GM21526 (cell line): ENCODE measurements around the gene SHANK3.
"Not testable (repeated sequence)": the region's sequence is repeated elsewhere in the genome, so short reads cannot be mapped to it uniquely, and the experiment has no call there.

ENCODE experiments used
- ATAC-seq: cut with Tn5 transposase; IDR thresholded peaks from one replicate; pipeline ENCODE4 v1.9.1; 2021; ENCODE audit warnings: moderate library complexity; ENCODE audit not compliant: unreplicated experiment, low FRiP score

The SHANK3 gene

DNA sequence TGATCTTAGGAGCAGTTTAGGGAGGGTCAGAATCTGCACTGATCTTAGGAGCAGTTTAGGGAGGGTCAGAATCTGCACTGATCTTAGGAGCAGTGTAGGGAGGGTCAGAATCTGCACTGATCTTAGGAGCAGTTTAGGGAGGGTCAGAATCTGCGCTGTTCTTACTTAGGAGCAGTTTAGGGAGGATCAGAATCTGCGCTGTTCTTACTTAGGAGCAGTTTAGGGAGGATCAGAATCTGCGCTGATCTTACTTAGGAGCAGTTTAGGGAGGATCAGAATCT is 28.9 kb upstream of the SHANK3 start:
- not testable (repeated sequence) for ATAC-seq

GRCh38 chr22:50653256-50653655 is 19.4 kb upstream of the SHANK3 start:
- no peak for ATAC-seq

DNA sequence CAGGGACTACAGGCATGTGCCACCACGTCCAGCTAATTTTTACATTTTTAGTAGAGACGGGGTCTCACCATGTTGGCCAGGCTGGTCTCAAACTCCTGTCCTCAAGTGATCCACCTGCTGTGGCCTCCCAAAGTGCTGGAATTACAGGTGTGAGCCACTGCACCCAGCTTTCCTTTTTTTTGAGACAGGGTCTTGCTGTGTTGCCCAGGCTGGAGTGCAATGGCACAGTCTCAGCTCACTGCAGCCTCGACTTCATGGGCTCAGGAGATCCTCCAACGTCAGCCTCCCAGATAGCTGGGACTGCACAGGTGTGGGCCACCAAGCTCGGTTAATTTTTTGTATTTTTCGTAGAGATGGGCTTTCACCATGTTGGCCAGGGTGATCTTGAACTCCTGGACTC is 18.0 kb upstream of the SHANK3 start:
- ATAC-seq: not testable (repeated sequence)

- no peak for ATAC-seq
Measured at GRCh38 chr22:50656122-50657070, 16.2 kb upstream of the SHANK3 start.

DNA sequence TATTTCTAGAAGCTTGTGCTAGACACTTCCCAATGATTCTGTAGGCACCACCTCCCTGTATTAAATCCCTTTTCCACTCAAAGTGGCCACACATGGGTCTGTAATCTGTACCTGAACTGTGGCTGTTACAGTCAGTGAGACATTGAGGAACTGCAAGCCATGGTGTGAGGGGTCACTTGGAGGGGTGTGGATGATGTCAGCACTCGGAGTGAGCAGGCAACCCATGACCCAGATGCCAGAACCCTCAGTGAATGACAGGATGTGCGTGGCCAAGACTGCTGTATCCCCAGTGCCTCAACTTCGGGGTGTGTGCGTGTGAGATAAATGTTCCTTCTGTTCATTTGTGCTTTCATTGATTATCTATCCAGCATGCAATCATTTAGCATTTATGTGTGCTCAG is 14.7 kb upstream of the SHANK3 start:
- no peak for ATAC-seq

DNA sequence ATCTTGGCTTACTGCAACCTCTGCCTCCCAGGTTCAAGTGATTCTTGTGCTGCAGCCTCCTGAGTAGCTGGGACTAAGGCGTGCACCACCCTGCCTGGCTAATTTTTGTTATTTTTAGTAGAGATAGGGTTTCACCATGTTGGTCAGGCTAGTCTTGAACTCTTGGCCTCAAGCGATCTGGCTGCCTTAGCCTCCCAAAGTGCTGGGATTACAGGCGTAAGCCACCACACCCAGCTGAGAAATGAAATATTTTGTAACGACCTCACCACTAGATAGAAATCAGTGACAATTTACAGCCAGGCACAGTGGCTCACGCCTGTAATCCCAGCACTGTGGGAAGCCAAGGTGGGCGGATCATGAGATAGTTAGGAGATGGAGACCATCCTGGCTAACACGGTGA is 12.9 kb upstream of the SHANK3 start:
- not testable (repeated sequence) for ATAC-seq

DNA sequence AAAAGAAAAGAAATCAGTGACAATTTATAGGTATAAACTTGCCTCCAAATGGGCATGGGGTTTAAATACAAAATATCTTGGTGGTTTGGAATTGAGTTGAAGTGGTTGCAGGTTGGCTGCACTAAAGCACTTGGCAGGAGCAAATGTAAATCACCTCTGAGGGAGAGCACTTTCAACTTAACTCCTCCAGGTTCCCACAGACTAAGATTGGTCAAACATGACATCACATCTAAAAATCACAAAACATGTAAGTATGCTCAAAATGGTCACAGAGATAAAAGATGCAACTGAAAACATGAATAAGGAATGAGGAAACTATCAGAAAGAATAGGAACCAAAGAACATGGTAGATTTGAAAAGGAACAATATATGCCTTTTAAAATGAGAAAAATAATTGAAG is 12.3 kb upstream of the SHANK3 start:
- ATAC-seq: no peak

GRCh38 chr22:50665212-50665611 is 7.4 kb upstream of the SHANK3 start:
- ATAC-seq: no peak

DNA sequence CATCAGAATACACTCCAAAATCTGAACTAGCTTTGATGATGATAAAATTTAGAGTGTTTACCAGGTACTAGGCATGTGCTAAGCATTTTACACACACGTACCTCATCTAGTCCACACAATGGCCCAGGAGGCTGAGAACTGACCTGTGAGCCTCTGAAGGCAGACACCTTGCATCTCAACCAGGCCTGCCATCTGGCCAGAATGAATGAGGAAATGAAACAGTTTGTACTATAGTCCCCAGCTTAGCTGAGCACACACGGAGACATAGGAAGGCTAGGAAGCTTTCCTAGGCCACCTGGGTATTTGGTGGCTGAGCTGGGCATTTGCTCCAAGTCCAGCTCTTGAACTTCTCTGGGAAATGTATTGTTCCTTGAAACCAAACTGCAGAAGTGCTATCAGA is 6.9 kb upstream of the SHANK3 start:
- ATAC-seq: no peak

DNA sequence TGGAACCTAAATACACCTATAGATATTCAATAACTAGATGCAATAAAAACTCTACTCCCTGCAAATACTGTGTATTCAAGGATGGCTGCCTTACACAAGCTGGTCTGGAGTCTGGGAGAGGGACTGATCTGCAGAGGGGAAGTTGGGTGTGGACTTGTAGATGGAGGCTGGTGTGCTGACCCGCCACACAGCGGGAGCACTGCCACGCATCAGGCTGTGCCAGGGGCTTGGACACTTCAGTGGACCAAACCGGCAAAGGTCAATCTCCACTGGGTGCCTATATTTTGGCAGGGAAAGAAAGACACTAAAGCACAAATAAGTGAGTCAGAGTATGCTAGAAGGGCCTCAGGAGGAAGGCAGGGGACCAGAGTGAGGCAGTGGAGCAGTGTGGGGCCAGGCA is 2.1 kb upstream of the SHANK3 start:
- ATAC-seq: no peak

- ATAC-seq: no peak
Measured at GRCh38 chr22:50670914-50671538, 1.6 kb upstream of the SHANK3 start.

DNA sequence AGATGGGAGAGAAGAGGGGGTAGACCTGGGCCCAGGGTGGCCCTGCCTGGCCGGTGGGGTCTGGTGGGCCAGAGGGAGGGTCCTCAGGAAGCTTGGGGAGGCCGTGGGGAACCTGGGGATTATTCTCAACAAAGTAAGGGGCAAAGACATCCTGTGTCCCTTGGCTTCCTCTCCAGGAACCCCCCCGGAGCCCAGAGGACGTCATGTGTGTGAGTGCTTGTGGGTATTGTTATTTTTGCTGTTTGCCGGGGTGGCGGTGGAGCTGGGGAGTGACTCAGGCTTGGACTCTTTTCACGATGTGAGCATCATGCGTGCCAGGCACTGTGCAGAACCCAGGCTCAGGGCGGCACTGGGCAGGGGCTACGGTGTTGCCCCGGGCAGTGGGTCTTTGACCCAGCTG is 982 bp upstream of the SHANK3 start:
- ATAC-seq: no peak

DNA sequence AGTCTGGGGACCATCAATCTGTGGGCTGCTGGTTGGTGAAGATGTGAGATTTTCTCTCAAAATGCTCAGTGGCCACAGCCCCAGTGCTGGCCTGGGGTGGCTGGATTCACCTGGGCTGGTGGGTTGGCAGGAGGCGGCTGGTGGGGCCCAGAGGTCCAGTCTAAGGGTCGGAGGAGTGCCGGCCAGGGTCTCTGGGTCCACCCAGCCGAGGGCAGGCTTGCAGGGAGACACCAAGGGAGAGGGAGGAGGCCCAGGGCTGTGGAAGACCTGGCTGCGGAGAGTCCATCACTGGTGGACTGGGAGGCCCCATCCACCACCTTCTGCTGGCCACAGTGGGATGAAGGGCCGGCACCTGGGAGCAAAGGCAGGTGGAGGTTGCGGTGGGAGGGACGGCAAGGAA is 582 bp upstream of the SHANK3 start:
- no peak for ATAC-seq

DNA sequence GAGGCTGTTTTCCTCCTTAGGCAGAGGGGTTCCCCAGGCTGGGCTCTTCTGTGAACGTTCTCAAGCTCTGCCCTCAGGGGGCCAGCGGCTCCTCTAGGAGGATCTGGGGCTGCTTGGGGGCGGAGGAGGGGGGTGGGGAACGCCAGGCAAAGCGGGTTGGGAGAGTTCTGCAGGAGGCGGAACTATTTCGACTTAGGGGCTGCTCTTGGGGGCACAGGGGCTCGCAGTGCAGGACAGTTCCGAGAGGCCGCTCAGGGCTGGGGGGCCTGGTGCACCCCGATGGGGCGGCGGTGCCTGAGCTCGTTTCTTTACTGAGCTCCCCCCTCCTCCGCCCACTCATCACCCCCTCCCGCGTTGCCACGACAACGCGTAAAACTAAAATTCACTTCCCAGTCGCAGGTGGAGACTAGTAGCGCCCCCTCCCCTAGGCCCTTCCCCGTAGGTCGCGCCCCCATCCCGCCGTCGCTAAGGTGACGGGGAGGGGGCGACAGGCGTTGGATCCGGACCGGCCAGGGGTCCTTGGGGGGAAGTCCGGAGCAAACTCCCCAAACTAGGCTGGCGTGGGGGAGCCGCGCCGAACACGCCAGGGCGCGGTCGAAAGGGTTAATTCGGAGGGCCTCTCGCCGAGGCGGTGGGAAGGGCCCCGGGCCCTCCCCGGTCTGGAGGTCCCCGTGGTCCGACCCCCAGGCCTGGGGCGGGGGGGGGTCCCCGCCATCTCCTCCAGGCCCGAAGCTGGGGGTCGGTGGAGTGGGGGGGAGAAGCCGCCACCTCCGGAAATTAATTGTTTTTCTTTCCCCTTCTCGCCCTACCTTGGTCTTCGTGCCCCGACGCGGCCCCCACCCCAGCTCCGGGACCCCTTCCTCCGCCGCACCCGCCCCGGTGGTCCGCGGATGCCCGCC is 857 bp downstream of the SHANK3 start:
- ATAC-seq: no peak

- ATAC-seq: no peak
Measured at GRCh38 chr22:50674130-50674500, 1.5 kb downstream of the SHANK3 start.

DNA sequence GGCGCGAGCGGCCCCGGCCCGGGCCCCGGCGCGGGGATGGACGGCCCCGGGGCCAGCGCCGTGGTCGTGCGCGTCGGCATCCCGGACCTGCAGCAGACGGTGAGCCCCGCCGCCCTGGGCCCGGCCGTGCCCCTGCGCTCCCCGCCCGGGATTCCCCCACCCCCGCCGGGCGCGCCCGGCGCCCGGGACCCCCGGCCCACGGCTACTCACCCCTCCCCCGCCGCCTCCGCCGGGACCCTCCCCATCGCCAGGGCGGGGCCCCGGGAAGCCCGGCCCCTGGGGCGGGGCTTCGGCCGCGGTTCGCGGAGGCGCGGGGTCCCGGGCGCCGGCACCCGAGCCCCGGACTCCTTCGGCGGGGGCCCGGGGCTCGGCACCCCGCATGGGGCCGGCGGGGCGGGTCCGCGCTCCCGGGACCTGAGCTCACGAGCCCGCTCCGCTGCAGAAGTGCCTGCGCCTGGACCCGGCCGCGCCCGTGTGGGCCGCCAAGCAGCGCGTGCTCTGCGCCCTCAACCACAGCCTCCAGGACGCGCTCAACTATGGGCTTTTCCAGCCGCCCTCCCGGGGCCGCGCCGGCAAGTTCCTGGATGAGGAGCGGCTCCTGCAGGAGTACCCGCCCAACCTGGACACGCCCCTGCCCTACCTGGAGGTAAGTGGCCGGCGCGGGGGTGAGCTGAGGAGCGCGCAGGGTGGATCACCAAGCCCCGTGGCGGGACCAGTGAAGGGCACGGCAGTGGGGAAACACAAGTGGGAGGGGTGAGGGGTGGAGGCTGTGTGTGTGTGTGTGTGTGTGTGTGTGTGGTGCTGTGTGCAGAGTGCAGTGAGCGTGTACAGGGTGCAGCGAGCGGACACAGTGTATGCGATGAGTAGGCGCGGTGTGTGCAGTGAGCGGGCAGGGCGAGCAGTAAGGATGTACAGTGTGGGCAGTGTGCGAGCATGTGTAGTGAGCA is 2.3 kb downstream of the SHANK3 start:
- ATAC-seq: no peak

DNA sequence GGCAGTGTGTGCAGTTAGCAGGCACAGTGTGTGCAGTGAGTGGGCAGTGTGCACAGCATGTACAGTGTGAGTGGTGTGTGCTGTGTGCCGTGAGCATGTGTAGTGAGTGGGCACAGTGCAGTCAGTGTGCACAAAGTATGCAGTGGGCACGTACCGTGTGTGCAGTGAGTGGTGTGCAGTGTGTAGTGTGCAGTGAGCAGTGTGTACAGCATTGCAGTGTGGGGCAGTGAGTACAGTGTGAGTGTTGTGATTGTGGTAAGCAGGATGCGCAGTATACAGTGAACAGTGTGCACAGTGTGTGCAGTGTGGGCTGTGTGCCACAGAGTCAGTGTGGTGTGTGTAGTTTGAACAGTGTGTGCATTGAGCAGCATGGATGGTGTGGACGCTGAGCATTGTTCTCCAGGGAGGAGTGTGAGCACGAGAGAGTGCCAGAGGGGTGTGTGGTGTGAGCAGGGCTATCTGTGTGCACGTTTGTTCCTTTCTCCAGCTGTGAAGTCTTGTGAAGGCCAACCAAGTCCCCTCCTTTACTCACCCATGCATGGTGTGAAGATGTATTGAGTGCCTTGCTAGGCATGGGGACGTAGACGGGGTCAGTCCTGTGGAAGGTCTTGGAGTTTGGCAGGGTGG is 3.0 kb downstream of the SHANK3 start:
- no peak for ATAC-seq

DNA sequence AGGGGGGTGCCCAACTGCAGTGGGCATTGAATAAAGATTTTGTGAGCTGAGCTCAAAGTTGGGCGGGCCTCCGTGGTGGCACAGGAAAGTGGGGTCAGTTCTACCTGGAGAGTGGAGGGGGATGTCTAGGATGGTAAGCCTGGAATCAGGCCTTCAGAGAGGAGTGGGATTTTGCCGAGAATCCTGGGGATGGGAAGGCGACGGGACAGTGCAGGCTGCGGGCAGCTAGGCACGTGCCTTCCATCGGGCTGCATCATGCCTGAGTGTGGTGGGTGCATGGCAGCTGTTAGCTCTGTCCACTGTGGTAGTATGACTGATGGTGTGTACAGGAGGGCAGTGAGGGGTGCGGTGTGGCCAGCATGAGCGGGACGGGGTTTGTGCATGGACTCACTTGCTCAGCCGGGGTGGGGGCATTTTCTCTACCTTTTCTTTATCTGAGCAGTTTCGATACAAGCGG is 3.6 kb downstream of the SHANK3 start:
- ATAC-seq: no peak

- no peak for ATAC-seq
Measured at GRCh38 chr22:50676661-50677492, 4.3 kb downstream of the SHANK3 start.
